ENCODE measurements around the gene ARHGAP24. TPM values are rescaled to one million over a fixed set of nuclear protein-coding genes. Genes with fewer than 3 reads are reported as not detected.

The ARHGAP24 gene
- total RNA-seq, 2 experiments from 2014 or later: 0.22 to 0.70 TPM

DNA sequence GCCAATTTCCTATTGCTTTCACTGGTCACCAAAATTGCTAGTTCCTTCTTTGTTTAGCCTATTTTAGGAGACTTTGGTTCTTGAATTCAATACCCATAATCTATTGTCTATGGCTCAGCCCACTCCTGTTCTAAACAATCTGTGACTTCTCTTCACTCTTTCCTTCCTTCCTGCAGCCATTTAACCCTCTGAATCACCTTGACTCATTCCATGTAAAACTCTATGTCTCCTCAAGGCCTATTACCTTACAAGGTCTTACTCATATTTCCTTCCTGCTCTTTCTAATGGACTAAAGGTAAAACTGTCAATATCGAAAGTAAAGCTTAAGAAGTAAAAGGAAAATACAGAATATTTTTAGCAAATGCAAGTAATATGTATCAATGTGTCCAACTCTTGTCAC is 301.6 kb downstream of the ARHGAP24 start:
- ChIA-PET CTCF (no interaction called here), POLR2A (no interaction called here)
- Mint-ChIP-seq H3K4me3 (no peak overlapping the region), H3K27ac (no peak overlapping the region), H3K27me3 (peaks cover 2% of the 10 kb centered on the region), H3K36me3 (ENCODE audit: low read depth) (no peaks in the 10 kb centered on the region), H3K9me3 (no peaks in the 10 kb centered on the region), H3K4me1 (ENCODE audit: low read depth) (no peaks in the 10 kb centered on the region)
- TF ChIP-seq, protein P1, sequence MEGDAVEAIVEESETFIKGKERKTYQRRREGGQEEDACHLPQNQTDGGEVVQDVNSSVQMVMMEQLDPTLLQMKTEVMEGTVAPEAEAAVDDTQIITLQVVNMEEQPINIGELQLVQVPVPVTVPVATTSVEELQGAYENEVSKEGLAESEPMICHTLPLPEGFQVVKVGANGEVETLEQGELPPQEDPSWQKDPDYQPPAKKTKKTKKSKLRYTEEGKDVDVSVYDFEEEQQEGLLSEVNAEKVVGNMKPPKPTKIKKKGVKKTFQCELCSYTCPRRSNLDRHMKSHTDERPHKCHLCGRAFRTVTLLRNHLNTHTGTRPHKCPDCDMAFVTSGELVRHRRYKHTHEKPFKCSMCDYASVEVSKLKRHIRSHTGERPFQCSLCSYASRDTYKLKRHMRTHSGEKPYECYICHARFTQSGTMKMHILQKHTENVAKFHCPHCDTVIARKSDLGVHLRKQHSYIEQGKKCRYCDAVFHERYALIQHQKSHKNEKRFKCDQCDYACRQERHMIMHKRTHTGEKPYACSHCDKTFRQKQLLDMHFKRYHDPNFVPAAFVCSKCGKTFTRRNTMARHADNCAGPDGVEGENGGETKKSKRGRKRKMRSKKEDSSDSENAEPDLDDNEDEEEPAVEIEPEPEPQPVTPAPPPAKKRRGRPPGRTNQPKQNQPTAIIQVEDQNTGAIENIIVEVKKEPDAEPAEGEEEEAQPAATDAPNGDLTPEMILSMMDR (IDR thresholded peaks at IDR 0.05): no peak
- DNase-seq (no peak), ATAC-seq (no peak)
- intact Hi-C loops (cut with micrococcal nuclease): no loop called here

GRCh38 chr4:85777908-85778631 is 303.1 kb downstream of the ARHGAP24 start:
- POLR2A ChIA-PET: no interaction called here
- DNase-seq (no peak), ATAC-seq (no peak)
- CTCF ChIA-PET: interaction anchor here (2.0 kb wide), 1 partner anchor 19 kb away, joined by 7 read pairs; no protein-coding TSS in a partner anchor
- no peaks in the 10 kb centered on the region for H3K9me3 Mint-ChIP-seq
- no peak overlapping the region for H3K4me3 Mint-ChIP-seq
- TF ChIP-seq, protein P1 (IDR thresholded peaks at IDR 0.05): no peak
- H3K27ac Mint-ChIP-seq: no peak overlapping the region
- intact Hi-C loops (cut with micrococcal nuclease): no loop called here
- H3K4me1 Mint-ChIP-seq (ENCODE audit: low read depth): no peaks in the 10 kb centered on the region
- peaks cover 2% of the 10 kb centered on the region for H3K27me3 Mint-ChIP-seq
- H3K36me3 Mint-ChIP-seq (ENCODE audit: low read depth): no peaks in the 10 kb centered on the region

- H3K9me3 Mint-ChIP-seq: no peaks in the 10 kb centered on the region
- CTCF ChIA-PET: interaction anchor here (1.0 to 2.0 kb wide), 3 partner anchors 14 to 18 kb away, joined by 3 to 7 read pairs (median 3); no protein-coding TSS in a partner anchor
- DNase-seq (no peak), ATAC-seq (no peak)
- POLR2A ChIA-PET: no interaction called here
- TF ChIP-seq, protein P1 (IDR thresholded peaks at IDR 0.05): no peak
- H3K36me3 Mint-ChIP-seq (ENCODE audit: low read depth): no peaks in the 10 kb centered on the region
- intact Hi-C loops (cut with micrococcal nuclease): no loop called here
- no peak overlapping the region for H3K27ac Mint-ChIP-seq
- no peak overlapping the region for H3K4me3 Mint-ChIP-seq
- H3K4me1 Mint-ChIP-seq (ENCODE audit: low read depth): no peaks in the 10 kb centered on the region
- H3K27me3 Mint-ChIP-seq: no peaks in the 10 kb centered on the region
These were observed 303.7 kb downstream of the ARHGAP24 start for GRCh38 chr4:85778632-85779131.

GRCh38 chr4:85779165-85779564 is 304.2 kb downstream of the ARHGAP24 start:
- DNase-seq (no peak), ATAC-seq (no peak)
- H3K9me3 Mint-ChIP-seq: no peaks in the 10 kb centered on the region
- no peaks in the 10 kb centered on the region for H3K36me3 Mint-ChIP-seq (ENCODE audit: low read depth)
- TF ChIP-seq, protein P1 (IDR thresholded peaks at IDR 0.05): no peak
- H3K27ac Mint-ChIP-seq: no peak overlapping the region
- ChIA-PET CTCF (interaction anchor here (1.0 to 2.0 kb wide), 3 partner anchors 13 to 18 kb away, joined by 3 to 7 read pairs (median 3); no protein-coding TSS in a partner anchor), POLR2A (no interaction called here)
- H3K4me3 Mint-ChIP-seq: no peak overlapping the region
- intact Hi-C loops (cut with micrococcal nuclease): no loop called here
- no peaks in the 10 kb centered on the region for H3K4me1 Mint-ChIP-seq (ENCODE audit: low read depth)
- no peaks in the 10 kb centered on the region for H3K27me3 Mint-ChIP-seq

DNA sequence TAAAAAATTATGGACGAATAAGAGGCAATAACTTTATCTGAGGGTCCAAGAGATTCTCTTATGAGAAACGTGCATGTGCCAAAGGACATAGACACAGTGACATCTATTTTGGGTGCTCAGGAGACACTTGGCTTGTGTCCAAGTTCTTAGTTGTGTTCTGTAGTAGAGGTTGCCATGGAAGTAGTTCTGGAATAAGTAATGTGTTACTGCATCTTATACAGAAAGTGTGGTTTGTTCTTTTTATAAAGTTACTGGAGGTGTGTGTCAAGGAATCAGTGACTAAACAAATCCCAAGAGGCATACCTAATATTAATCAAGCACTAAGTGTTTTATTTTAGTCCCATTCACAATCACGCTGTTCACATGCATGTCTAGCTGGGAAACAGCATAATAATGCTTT is 305.7 kb downstream of the ARHGAP24 start:
- H3K9me3 Mint-ChIP-seq: no peaks in the 10 kb centered on the region
- H3K27ac Mint-ChIP-seq: no peak overlapping the region
- no peak for DNase-seq
- ChIA-PET POLR2A (no interaction called here), CTCF (no interaction called here)
- intact Hi-C loops (cut with micrococcal nuclease): no loop called here
- TF ChIP-seq, protein P1 (IDR thresholded peaks at IDR 0.05): no peak
- no peak for ATAC-seq
- H3K36me3 Mint-ChIP-seq (ENCODE audit: low read depth): no peaks in the 10 kb centered on the region
- H3K27me3 Mint-ChIP-seq: no peaks in the 10 kb centered on the region
- no peak overlapping the region for H3K4me3 Mint-ChIP-seq
- H3K4me1 Mint-ChIP-seq (ENCODE audit: low read depth): no peaks in the 10 kb centered on the region
